ENCODE results near the gene PKDCC. TPM values are rescaled to one million over a fixed set of nuclear protein-coding genes. Genes with fewer than 3 reads are reported as not detected.

The PKDCC gene
- total and polyA plus RNA-seq, 2 of the 13 experiments (the other 11 are each of a cell fraction or from before 2014, with no cell fraction given), result 52.6 to 58.8 TPM

DNA sequence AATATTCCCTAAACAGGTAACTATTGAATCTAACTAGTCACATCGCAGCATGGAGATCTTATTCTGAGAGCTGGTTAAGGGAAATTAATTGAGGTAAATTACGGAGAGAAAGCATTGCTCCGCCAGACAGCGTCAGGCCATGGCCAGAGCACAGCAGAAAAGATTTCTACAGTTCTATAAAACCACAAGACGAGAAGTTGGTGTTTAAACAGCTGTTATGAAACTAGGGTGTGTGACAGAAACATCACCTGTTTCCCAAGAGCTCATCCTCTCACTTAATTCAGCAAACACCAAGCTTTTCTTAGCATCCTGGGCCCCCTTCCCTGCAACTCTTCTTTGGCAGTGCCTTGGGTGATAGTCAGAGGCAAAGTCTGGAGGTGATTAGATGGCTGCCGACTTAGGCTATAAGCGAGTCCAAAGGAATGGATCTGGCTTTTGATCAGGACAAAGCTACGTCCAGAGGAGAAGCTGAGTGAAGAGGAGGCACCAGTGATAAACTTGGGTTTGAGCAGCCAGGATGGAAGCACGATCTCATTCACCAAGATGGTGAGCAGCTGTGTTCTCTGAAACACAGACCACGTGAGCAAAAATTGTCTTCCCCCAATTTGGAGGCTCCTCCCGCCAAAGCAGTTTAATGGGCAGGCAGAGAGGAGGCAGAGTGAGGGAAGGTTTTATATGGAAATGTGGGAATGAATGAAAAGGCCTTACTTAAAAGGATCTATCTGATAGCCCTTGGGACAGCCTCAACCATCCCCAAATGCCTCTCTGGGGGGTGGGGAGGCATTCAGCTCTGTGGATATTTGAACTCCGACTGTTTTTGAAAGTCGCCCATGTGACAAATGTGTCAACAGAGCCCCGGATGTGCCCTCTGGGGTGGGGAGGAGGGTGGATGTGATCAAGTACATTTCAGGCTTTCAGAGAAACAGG lies 57.8 kb downstream of the PKDCC start (continued):
- TF ChIP-seq SIN3A (IDR thresholded peaks at IDR 0.05; ENCODE audit: borderline replicate concordance, low read depth, low read length), result peak; percentile 77
- no peak for TF ChIP-seq PCBP1 (IDR thresholded peaks at IDR 0.05; ENCODE audit: borderline replicate concordance, low read depth, low read length)
- no peak for TF ChIP-seq ZNF564 (CRISPR knock-in tag; IDR thresholded peaks at IDR 0.05)
- TF ChIP-seq ZNF431 (CRISPR knock-in tag; IDR thresholded peaks at IDR 0.05; ENCODE audit: borderline replicate concordance, low read depth), result peak; percentile 68; the same call in 1 of the 2 replicates
- TF ChIP-seq, protein P1, sequence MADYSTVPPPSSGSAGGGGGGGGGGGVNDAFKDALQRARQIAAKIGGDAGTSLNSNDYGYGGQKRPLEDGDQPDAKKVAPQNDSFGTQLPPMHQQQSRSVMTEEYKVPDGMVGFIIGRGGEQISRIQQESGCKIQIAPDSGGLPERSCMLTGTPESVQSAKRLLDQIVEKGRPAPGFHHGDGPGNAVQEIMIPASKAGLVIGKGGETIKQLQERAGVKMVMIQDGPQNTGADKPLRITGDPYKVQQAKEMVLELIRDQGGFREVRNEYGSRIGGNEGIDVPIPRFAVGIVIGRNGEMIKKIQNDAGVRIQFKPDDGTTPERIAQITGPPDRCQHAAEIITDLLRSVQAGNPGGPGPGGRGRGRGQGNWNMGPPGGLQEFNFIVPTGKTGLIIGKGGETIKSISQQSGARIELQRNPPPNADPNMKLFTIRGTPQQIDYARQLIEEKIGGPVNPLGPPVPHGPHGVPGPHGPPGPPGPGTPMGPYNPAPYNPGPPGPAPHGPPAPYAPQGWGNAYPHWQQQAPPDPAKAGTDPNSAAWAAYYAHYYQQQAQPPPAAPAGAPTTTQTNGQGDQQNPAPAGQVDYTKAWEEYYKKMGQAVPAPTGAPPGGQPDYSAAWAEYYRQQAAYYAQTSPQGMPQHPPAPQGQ (CRISPR knock-in tag; IDR thresholded peaks at IDR 0.05; ENCODE audit: borderline replicate concordance), result no peak
- TF ChIP-seq SIX1 (CRISPR knock-in tag; IDR thresholded peaks at IDR 0.05; ENCODE audit: borderline replicate concordance), result peak; percentile 93; the same call in 1 of the 2 replicates
- no peak for TF ChIP-seq ZNF703 (CRISPR knock-in tag; IDR thresholded peaks at IDR 0.05; ENCODE audit: borderline replicate concordance)
- TF ChIP-seq ELF4 (CRISPR knock-in tag; IDR thresholded peaks at IDR 0.05; ENCODE audit: borderline replicate concordance), result no peak
- TF ChIP-seq, protein P2, sequence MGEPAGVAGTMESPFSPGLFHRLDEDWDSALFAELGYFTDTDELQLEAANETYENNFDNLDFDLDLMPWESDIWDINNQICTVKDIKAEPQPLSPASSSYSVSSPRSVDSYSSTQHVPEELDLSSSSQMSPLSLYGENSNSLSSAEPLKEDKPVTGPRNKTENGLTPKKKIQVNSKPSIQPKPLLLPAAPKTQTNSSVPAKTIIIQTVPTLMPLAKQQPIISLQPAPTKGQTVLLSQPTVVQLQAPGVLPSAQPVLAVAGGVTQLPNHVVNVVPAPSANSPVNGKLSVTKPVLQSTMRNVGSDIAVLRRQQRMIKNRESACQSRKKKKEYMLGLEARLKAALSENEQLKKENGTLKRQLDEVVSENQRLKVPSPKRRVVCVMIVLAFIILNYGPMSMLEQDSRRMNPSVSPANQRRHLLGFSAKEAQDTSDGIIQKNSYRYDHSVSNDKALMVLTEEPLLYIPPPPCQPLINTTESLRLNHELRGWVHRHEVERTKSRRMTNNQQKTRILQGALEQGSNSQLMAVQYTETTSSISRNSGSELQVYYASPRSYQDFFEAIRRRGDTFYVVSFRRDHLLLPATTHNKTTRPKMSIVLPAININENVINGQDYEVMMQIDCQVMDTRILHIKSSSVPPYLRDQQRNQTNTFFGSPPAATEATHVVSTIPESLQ (CRISPR knock-in tag; conservative IDR thresholded peaks at IDR 0.05), result 0 out of 2 replicates have a peak, but pooled peaks have one; percentile 78
- TF ChIP-seq, protein P3, sequence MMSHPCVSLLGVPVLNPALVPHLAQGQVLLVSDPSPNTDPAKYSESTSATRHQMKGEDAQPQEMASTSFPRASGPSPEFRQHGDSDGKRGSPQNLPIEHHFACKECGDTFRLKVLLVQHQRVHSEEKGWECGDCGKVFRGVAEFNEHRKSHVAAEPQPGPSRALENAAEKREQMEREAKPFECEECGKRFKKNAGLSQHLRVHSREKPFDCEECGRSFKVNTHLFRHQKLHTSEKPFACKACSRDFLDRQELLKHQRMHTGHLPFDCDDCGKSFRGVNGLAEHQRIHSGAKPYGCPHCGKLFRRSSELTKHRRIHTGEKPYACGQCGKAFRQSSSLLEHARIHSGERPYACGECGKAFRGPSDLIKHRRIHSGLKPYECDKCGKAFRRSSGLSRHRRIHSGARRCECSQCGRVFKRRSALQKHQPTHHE (CRISPR knock-in tag; IDR thresholded peaks at IDR 0.05; ENCODE audit: borderline replicate concordance), result no peak
- no peak for TF ChIP-seq RORA (CRISPR knock-in tag; IDR thresholded peaks at IDR 0.05)
- TF ChIP-seq, protein P4, sequence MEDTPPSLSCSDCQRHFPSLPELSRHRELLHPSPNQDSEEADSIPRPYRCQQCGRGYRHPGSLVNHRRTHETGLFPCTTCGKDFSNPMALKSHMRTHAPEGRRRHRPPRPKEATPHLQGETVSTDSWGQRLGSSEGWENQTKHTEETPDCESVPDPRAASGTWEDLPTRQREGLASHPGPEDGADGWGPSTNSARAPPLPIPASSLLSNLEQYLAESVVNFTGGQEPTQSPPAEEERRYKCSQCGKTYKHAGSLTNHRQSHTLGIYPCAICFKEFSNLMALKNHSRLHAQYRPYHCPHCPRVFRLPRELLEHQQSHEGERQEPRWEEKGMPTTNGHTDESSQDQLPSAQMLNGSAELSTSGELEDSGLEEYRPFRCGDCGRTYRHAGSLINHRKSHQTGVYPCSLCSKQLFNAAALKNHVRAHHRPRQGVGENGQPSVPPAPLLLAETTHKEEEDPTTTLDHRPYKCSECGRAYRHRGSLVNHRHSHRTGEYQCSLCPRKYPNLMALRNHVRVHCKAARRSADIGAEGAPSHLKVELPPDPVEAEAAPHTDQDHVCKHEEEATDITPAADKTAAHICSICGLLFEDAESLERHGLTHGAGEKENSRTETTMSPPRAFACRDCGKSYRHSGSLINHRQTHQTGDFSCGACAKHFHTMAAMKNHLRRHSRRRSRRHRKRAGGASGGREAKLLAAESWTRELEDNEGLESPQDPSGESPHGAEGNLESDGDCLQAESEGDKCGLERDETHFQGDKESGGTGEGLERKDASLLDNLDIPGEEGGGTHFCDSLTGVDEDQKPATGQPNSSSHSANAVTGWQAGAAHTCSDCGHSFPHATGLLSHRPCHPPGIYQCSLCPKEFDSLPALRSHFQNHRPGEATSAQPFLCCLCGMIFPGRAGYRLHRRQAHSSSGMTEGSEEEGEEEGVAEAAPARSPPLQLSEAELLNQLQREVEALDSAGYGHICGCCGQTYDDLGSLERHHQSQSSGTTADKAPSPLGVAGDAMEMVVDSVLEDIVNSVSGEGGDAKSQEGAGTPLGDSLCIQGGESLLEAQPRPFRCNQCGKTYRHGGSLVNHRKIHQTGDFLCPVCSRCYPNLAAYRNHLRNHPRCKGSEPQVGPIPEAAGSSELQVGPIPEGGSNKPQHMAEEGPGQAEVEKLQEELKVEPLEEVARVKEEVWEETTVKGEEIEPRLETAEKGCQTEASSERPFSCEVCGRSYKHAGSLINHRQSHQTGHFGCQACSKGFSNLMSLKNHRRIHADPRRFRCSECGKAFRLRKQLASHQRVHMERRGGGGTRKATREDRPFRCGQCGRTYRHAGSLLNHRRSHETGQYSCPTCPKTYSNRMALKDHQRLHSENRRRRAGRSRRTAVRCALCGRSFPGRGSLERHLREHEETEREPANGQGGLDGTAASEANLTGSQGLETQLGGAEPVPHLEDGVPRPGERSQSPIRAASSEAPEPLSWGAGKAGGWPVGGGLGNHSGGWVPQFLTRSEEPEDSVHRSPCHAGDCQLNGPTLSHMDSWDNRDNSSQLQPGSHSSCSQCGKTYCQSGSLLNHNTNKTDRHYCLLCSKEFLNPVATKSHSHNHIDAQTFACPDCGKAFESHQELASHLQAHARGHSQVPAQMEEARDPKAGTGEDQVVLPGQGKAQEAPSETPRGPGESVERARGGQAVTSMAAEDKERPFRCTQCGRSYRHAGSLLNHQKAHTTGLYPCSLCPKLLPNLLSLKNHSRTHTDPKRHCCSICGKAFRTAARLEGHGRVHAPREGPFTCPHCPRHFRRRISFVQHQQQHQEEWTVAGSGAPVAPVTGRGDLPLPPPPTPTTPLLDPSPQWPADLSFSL (CRISPR knock-in tag; IDR thresholded peaks at IDR 0.05), result no peak

Measured in HepG2 (cell line).